Caco-2 (cell line): ENCODE measurements around the gene ONECUT1. TPM values are rescaled to one million over a fixed set of nuclear protein-coding genes. Genes with fewer than 3 reads are reported as not detected.

Source experiments
- BruUV-seq: library from RNA; stranded (reverse); fragments of 400-500 nt; replicated peaks from 2 replicates; lab custom pipeline; 2021; lab: Mats Ljungman, UMichigan
- CTCF ChIA-PET: fragments of 300-600 bp; sonication (Branson Sonifier 250); formaldehyde crosslinking; loops from one replicate; lab custom pipeline; 2022; ENCODE audit warnings: antibody characterized with exemption; lab: Charles Lee
- POLR2A ChIA-PET: fragments of 300-600 bp; sonication (Branson Sonifier 250); formaldehyde crosslinking; loops from one replicate; lab custom pipeline; 2022; ENCODE audit warnings: antibody characterized with exemption; lab: Charles Lee
- DNase-seq, 2 experiments: peaks; one replicate each; pipeline versions ENCODE4 v3.0.0 to v3.0.0-alpha.2; 2020 to 2022
- H3K27me3 ChIP-seq: replicated peaks from 2 replicates; pipeline ENCODE4 v1.6.0; 2011; ENCODE audit warnings: low read length; ENCODE audit not compliant: control insufficient read depth, insufficient read depth
- H3K36me3 ChIP-seq: 2 replicates; pipeline ENCODE4 v1.5.1; 2011; ENCODE audit warnings: low read length; ENCODE audit not compliant: control insufficient read depth, insufficient read depth
- H3K4me1 ChIP-seq: fragments of 250-450 bp; sonication (Bioruptor Pico); 2 replicates; pipeline ENCODE4 v1.5.1; 2020; ENCODE audit warnings: mild to moderate bottlenecking
- H3K4me3 ChIP-seq: 2 replicates; pipeline ENCODE4 v1.5.1; 2011; ENCODE audit warnings: low read depth, mild to moderate bottlenecking, control low read depth, low read length
- H3K9me3 ChIP-seq: fragments of 250-450 bp; sonication (Bioruptor Pico); 2 replicates; pipeline ENCODE4 v1.5.1; 2020; ENCODE audit warnings: mild to moderate bottlenecking, moderate library complexity
- H3K27ac Mint-ChIP-seq: one replicate; pipeline ENCODE4 v1.8.0; 2022; ENCODE audit warnings: mixed read lengths; ENCODE audit not compliant: unreplicated experiment
- H3K27me3 Mint-ChIP-seq: one replicate; pipeline ENCODE4 v1.8.0; 2022; ENCODE audit warnings: mixed read lengths; ENCODE audit not compliant: insufficient read depth, unreplicated experiment
- H3K36me3 Mint-ChIP-seq: one replicate; pipeline ENCODE4 v1.8.0; 2022; ENCODE audit warnings: mild to moderate bottlenecking, mixed read lengths; ENCODE audit not compliant: insufficient read depth, unreplicated experiment
- H3K4me1 Mint-ChIP-seq: one replicate; pipeline ENCODE4 v1.8.0; 2022; ENCODE audit warnings: low read depth, mixed read lengths; ENCODE audit not compliant: unreplicated experiment
- H3K4me3 Mint-ChIP-seq: one replicate; pipeline ENCODE4 v1.8.0; 2022; ENCODE audit warnings: mild to moderate bottlenecking, moderate library complexity, mixed read lengths; ENCODE audit not compliant: unreplicated experiment
- H3K9me3 Mint-ChIP-seq: one replicate; pipeline ENCODE4 v1.8.0; 2022; ENCODE audit warnings: mixed read lengths; ENCODE audit not compliant: unreplicated experiment
- CTCF ChIP-seq, 2 experiments: fragments of 200-600 bp in 1 of 2; IDR thresholded peaks; 1 replicate in 1 of 2; 2 replicates in 1 of 2; pipeline versions ENCODE4 v1.5.1 to v1.8.0; 2011 to 2022; ENCODE audit warnings: antibody characterized with exemption in 1 of 2, control low read depth in 1 of 2, inconsistent platforms in 1 of 2, low read depth in 1 of 2, low read length in 1 of 2, mild to moderate bottlenecking in 1 of 2, moderate library complexity in 1 of 2; ENCODE audit not compliant: insufficient read depth in 1 of 2, severe bottlenecking in 1 of 2, unreplicated experiment in 1 of 2
- intact Hi-C: fragments of 100-400 bp; cut with micrococcal nuclease; formaldehyde crosslinking; loops from one replicate; pipeline ENCODE4 v1.10.0; 2022; ENCODE audit not compliant: unreplicated experiment
- total RNA-seq: library from RNA; stranded (reverse); gene quantifications from 2 replicates; pipeline ENCODE4 v1.2.3, GENCODE V29; 2022

ONECUT1 gene
- total RNA-seq, 1 experiment from 2014 or later: 0.68 TPM

DNA sequence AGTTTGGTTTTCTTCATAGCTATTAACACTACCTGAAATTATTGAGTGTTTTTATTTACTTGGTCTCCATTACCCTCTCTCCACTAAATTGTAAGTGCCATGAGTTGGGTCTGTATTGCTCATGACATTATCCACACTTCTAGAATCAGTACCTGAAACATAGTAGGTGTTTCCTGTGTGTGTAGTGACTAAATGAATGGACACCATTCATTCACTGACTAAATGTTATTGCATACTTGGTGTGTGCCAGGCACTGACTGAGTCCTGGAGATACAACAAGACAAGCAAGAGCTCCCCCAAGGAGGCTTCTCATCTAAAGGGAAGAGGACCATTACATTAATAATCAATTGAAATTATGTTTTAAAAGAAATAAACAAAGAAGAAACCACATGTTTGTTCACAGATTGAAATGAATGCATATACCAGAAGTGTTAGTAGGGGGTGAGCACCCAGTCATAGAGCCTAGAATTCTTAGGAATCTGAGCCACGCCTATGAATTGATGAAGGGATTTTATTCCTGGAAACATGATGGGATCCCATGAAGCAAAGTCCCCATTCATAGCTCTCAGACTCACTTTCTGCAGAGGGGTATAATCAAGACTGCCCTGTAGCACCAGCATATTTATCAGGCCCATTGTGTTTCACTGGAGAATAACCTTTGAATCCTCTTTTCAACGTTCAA, 79.3 kb downstream of the ONECUT1 start:
- ChIA-PET POLR2A (no interaction called here), CTCF (no interaction called here)
- Histone ChIP-seq H3K27me3 (no peaks in the 10 kb centered on the region), H3K36me3 (no peaks in the 10 kb centered on the region), H3K9me3 (no peaks in the 10 kb centered on the region), H3K4me1 (peaks cover 11% of the 10 kb centered on the region; the same call in 1 of the 2 replicates), H3K4me3 (no peak overlapping the region)
- no peaks in the 10 kb centered on the region for H3K36me3 Mint-ChIP-seq
- intact Hi-C loops: no loop called here
- no peak overlapping the region for H3K4me3 Mint-ChIP-seq
- no peaks in the 10 kb centered on the region for H3K27me3 Mint-ChIP-seq
- no peak for TF ChIP-seq CTCF (IDR thresholded peaks at IDR 0.05; ENCODE audit: insufficient read depth in 1 of 2, low read depth in 1 of 2, low read length in 1 of 2, severe bottlenecking in 1 of 2, unreplicated experiment in 1 of 2)
- no peak overlapping the region for H3K27ac Mint-ChIP-seq
- no peak for DNase-seq
- H3K9me3 Mint-ChIP-seq: no peaks in the 10 kb centered on the region
- H3K4me1 Mint-ChIP-seq: peaks cover 7% of the 10 kb centered on the region
- BruUV-seq: no TSS peak

- intact Hi-C loops: no loop called here
- ChIA-PET CTCF (no interaction called here), POLR2A (no interaction called here)
- no peak overlapping the region for H3K27ac Mint-ChIP-seq
- H3K27me3 Mint-ChIP-seq: no peaks in the 10 kb centered on the region
- Histone ChIP-seq H3K27me3 (no peaks in the 10 kb centered on the region), H3K9me3 (no peaks in the 10 kb centered on the region), H3K4me3 (no peak overlapping the region), H3K36me3 (no peaks in the 10 kb centered on the region), H3K4me1 (peaks cover 11% of the 10 kb centered on the region; the same call in 1 of the 2 replicates)
- no peaks in the 10 kb centered on the region for H3K9me3 Mint-ChIP-seq
- no peak for TF ChIP-seq CTCF (IDR thresholded peaks at IDR 0.05; ENCODE audit: insufficient read depth in 1 of 2, low read depth in 1 of 2, low read length in 1 of 2, severe bottlenecking in 1 of 2, unreplicated experiment in 1 of 2)
- H3K4me3 Mint-ChIP-seq: no peak overlapping the region
- H3K36me3 Mint-ChIP-seq: no peaks in the 10 kb centered on the region
- DNase-seq: no peak
- no TSS peak for BruUV-seq
- H3K4me1 Mint-ChIP-seq: peaks cover 7% of the 10 kb centered on the region
Observed at GRCh38 chr15:52710050-52710707, 80.0 kb downstream of the ONECUT1 start.

GRCh38 chr15:52709187-52709981, 80.8 kb downstream of the ONECUT1 start:
- TSS peak; percentile 76 for BruUV-seq
- intact Hi-C loops: loop anchor here (1.0 kb wide), 2 partner anchors 9 to 30 kb away; partner anchors contain the start of gene ATOSA
- H3K9me3 ChIP-seq: no peaks in the 10 kb centered on the region
- no peaks in the 10 kb centered on the region for H3K36me3 ChIP-seq
- no peaks in the 10 kb centered on the region for H3K27me3 Mint-ChIP-seq
- no peaks in the 10 kb centered on the region for H3K27me3 ChIP-seq
- H3K36me3 Mint-ChIP-seq: no peaks in the 10 kb centered on the region
- peak overlapping the region; percentile 67 for H3K4me3 Mint-ChIP-seq
- TF ChIP-seq CTCF (IDR thresholded peaks at IDR 0.05; ENCODE audit: insufficient read depth in 1 of 2, low read depth in 1 of 2, low read length in 1 of 2, severe bottlenecking in 1 of 2, unreplicated experiment in 1 of 2): no peak
- no peaks in the 10 kb centered on the region for H3K9me3 Mint-ChIP-seq
- H3K27ac Mint-ChIP-seq: no peak overlapping the region
- H3K4me3 ChIP-seq: peak overlapping the region; percentile 32
- POLR2A ChIA-PET: interaction anchor here (0.6 kb wide), 1 partner anchor 553 kb away, joined by 4 read pairs; no protein-coding TSS in a partner anchor
- peaks cover 7% of the 10 kb centered on the region for H3K4me1 Mint-ChIP-seq
- CTCF ChIA-PET: no interaction called here
- peaks cover 11% of the 10 kb centered on the region; the same call in 1 of the 2 replicates for H3K4me1 ChIP-seq
- peak; percentile 75 to 81 for DNase-seq
